Ectodermal cell (in vitro differentiated cells): ENCODE measurements around the gene CNRIP1. TPM values are rescaled to one million over a fixed set of nuclear protein-coding genes. Genes with fewer than 3 reads are reported as not detected.

Experiments used
- H3K27ac ChIP-seq: 2 replicates; pipeline ENCODE4 v1.7.0; 2013; ENCODE audit warnings: mild to moderate bottlenecking, low read depth, low read length; ENCODE audit not compliant: insufficient read depth, poor library complexity, severe bottlenecking
- H3K27me3 ChIP-seq: 2 replicates; pipeline ENCODE4 v1.7.0; 2013; ENCODE audit warnings: mild to moderate bottlenecking, low read length; ENCODE audit not compliant: insufficient read depth, control insufficient read depth, poor library complexity, severe bottlenecking
- H3K36me3 ChIP-seq: one replicate; pipeline ENCODE4 v1.7.0; 2013; ENCODE audit warnings: low read length; ENCODE audit not compliant: control insufficient read depth, insufficient read depth
- H3K4me1 ChIP-seq: one replicate; pipeline ENCODE4 v1.7.0; 2013; ENCODE audit warnings: low read length; ENCODE audit not compliant: control insufficient read depth, insufficient read depth
- H3K4me3 ChIP-seq: 2 replicates; pipeline ENCODE4 v1.7.0; 2013; ENCODE audit warnings: low read depth, low read length, control low read depth; ENCODE audit not compliant: insufficient read depth
- H3K9me3 ChIP-seq: 2 replicates; pipeline ENCODE4 v1.7.0; 2013; ENCODE audit warnings: mild to moderate bottlenecking, low read length, moderate library complexity; ENCODE audit not compliant: control insufficient read depth
- WGBS, 2 experiments: methylation state at CpG; one replicate each; pipeline ENCODE4 v1.1.7; 2013; ENCODE audit warnings: missing lambda C conversion rate in 2 of 2; 5-methylcytosine and 5-hydroxymethylcytosine counted together
- polyA plus RNA-seq, 4 experiments: library from polyadenylated mRNA; stranded (reverse); fragments of 50-300 nt; gene quantifications; one replicate each; pipeline ENCODE4 v1.2.3, GENCODE V29; 2013

Gene CNRIP1
- polyA plus RNA-seq (2013, experiment 1 of 4): 9.3 TPM
- polyA plus RNA-seq (2013, experiment 2 of 4): 7.4 TPM
- polyA plus RNA-seq (2013, experiment 3 of 4): 5.1 TPM
- 5.1 TPM for polyA plus RNA-seq (2013, experiment 4 of 4)

- WGBS, 2 experiments: 1% methylated on average over 64 of the region's 64 CpGs
These were observed at the start of gene CNRIP1 for GRCh38 chr2:68319398-68320117. Gene CNRIP1 (minus strand): TSS chr2:68319949. CDS start chr2:68319400, 549 bp downstream.

GRCh38 chr2:68369337-68369734 lies 49.6 kb upstream of the CNRIP1 start:
- H3K4me1 ChIP-seq: no peaks in the 10 kb centered on the region
- H3K9me3 ChIP-seq: no peaks in the 10 kb centered on the region
- no peaks in the 10 kb centered on the region for H3K27me3 ChIP-seq
- no peak overlapping the region for H3K4me3 ChIP-seq
- H3K36me3 ChIP-seq: no peaks in the 10 kb centered on the region
- WGBS, 2 experiments: 85 to 90% methylated on average over 10 of the region's 10 CpGs
- H3K27ac ChIP-seq: no peak overlapping the region

More at GRCh38 chr2:68319398-68320117, at the start of gene CNRIP1:
- Histone ChIP-seq H3K27ac (no peak within 1 kb of the TSS), H3K4me3 (peak within 1 kb of the TSS; percentile 63), H3K4me1 (peaks cover 12% of the 10 kb centered on the region), H3K27me3 (peaks cover 77% of the 10 kb centered on the region), H3K36me3 (no peaks in the 10 kb centered on the region), H3K9me3 (no peaks in the 10 kb centered on the region)

- Histone ChIP-seq H3K27ac (peak overlapping the region; percentile 38), H3K9me3 (no peaks in the 10 kb centered on the region), H3K27me3 (no peaks in the 10 kb centered on the region), H3K4me1 (no peaks in the 10 kb centered on the region), H3K36me3 (no peaks in the 10 kb centered on the region), H3K4me3 (no peak overlapping the region)
- 86 to 91% methylated on average over 5 to 6 of the region's 6 CpGs for WGBS, 2 experiments
These were observed 49.0 kb upstream of the CNRIP1 start for GRCh38 chr2:68368654-68369336.

GRCh38 chr2:68367953-68368653 lies 48.4 kb upstream of the CNRIP1 start:
- H3K27ac ChIP-seq: peak overlapping the region; percentile 38
- H3K4me1 ChIP-seq: no peaks in the 10 kb centered on the region
- H3K4me3 ChIP-seq: no peak overlapping the region
- H3K27me3 ChIP-seq: no peaks in the 10 kb centered on the region
- H3K36me3 ChIP-seq: no peaks in the 10 kb centered on the region
- WGBS, 2 experiments: 87 to 92% methylated on average over 5 of the region's 5 CpGs
- no peaks in the 10 kb centered on the region for H3K9me3 ChIP-seq

GRCh38 chr2:68366083-68366560 lies 46.4 kb upstream of the CNRIP1 start:
- no peak overlapping the region for H3K4me3 ChIP-seq
- no peaks in the 10 kb centered on the region for H3K27me3 ChIP-seq
- H3K4me1 ChIP-seq: no peaks in the 10 kb centered on the region
- H3K27ac ChIP-seq: no peak overlapping the region
- H3K9me3 ChIP-seq: no peaks in the 10 kb centered on the region
- H3K36me3 ChIP-seq: no peaks in the 10 kb centered on the region
- 91 to 94% methylated on average over 3 to 4 of the region's 4 CpGs for WGBS, 2 experiments

GRCh38 chr2:68365087-68365486 lies 45.3 kb upstream of the CNRIP1 start, which contains the start of gene PLEK:
Gene PLEK (plus strand): TSS chr2:68365282. CDS start chr2:68365352, 70 bp downstream.
- Histone ChIP-seq H3K36me3 (no peaks in the 10 kb centered on the region), H3K4me1 (no peaks in the 10 kb centered on the region), H3K9me3 (no peaks in the 10 kb centered on the region), H3K27me3 (no peaks in the 10 kb centered on the region), H3K27ac (no peak within 1 kb of the TSS), H3K4me3 (no peak within 1 kb of the TSS)
- 85 to 89% methylated on average over 7 of the region's 7 CpGs for WGBS, 2 experiments

- H3K27ac ChIP-seq: no peak overlapping the region
- H3K9me3 ChIP-seq: no peaks in the 10 kb centered on the region
- 92 to 93% methylated on average over 4 of the region's 4 CpGs for WGBS, 2 experiments
- no peaks in the 10 kb centered on the region for H3K36me3 ChIP-seq
- no peak overlapping the region for H3K4me3 ChIP-seq
- H3K27me3 ChIP-seq: no peaks in the 10 kb centered on the region
- H3K4me1 ChIP-seq: no peaks in the 10 kb centered on the region
These were observed 44.0 kb upstream of the CNRIP1 start for GRCh38 chr2:68363721-68364120.

- Histone ChIP-seq H3K27me3 (no peaks in the 10 kb centered on the region), H3K4me3 (no peak overlapping the region), H3K9me3 (no peaks in the 10 kb centered on the region), H3K27ac (no peak overlapping the region), H3K4me1 (no peaks in the 10 kb centered on the region), H3K36me3 (no peaks in the 10 kb centered on the region)
- WGBS, 2 experiments: 93 to 94% methylated on average over 7 of the region's 7 CpGs
These were observed 43.0 kb upstream of the CNRIP1 start for GRCh38 chr2:68362749-68363148.

GRCh38 chr2:68362069-68362468 lies 42.3 kb upstream of the CNRIP1 start:
- Histone ChIP-seq H3K9me3 (no peaks in the 10 kb centered on the region), H3K4me1 (no peaks in the 10 kb centered on the region), H3K27ac (no peak overlapping the region), H3K4me3 (no peak overlapping the region), H3K36me3 (no peaks in the 10 kb centered on the region), H3K27me3 (no peaks in the 10 kb centered on the region)
- WGBS, 2 experiments: 44% methylated on average over 12 of the region's 12 CpGs

- Histone ChIP-seq H3K36me3 (no peaks in the 10 kb centered on the region), H3K4me1 (no peaks in the 10 kb centered on the region), H3K27me3 (no peaks in the 10 kb centered on the region), H3K9me3 (no peaks in the 10 kb centered on the region), H3K27ac (no peak overlapping the region), H3K4me3 (no peak overlapping the region)
- 80 to 89% methylated on average over 3 of the region's 3 CpGs for WGBS, 2 experiments
These were observed 40.1 kb upstream of the CNRIP1 start for GRCh38 chr2:68359889-68360288.
